ENCODE data around the gene CACNA1I.
A peak's percentile ranks its signal among the peaks of the same experiment; 100 is the strongest.
"Not testable (repeated sequence)": the region's sequence is repeated elsewhere in the genome, so short reads cannot be mapped to it uniquely, and the experiment has no call there.

Gene CACNA1I

GRCh38 chr22:39570665-39571064 is at the start of gene CACNA1I:
Gene CACNA1I (plus strand): TSS chr22:39570753. CDS start chr22:39570753, 0 bp downstream.
- DNase-seq, result no peak

- DNase-seq, result not testable (repeated sequence)
Measured at GRCh38 chr22:39521106-39521885, 49.3 kb upstream of the CACNA1I start.

DNA sequence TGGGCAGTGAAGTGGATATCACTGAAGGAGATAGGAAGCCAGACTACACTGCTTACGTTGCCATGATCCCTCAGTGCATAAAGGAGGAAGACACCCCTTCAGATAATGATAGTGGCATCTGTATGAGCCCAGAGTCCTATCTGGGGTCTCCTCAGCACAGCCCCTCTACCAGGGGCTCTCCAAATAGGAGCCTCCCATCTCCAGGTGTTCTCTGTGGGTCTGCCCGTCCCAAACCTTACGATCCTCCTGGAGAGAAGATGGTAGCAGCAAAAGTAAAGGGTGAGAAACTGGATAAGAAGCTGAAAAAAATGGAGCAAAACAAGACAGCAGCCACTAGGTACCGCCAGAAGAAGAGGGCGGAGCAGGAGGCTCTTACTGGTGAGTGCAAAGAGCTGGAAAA is 48.5 kb upstream of the CACNA1I start:
- DNase-seq, result not testable (repeated sequence)

DNA sequence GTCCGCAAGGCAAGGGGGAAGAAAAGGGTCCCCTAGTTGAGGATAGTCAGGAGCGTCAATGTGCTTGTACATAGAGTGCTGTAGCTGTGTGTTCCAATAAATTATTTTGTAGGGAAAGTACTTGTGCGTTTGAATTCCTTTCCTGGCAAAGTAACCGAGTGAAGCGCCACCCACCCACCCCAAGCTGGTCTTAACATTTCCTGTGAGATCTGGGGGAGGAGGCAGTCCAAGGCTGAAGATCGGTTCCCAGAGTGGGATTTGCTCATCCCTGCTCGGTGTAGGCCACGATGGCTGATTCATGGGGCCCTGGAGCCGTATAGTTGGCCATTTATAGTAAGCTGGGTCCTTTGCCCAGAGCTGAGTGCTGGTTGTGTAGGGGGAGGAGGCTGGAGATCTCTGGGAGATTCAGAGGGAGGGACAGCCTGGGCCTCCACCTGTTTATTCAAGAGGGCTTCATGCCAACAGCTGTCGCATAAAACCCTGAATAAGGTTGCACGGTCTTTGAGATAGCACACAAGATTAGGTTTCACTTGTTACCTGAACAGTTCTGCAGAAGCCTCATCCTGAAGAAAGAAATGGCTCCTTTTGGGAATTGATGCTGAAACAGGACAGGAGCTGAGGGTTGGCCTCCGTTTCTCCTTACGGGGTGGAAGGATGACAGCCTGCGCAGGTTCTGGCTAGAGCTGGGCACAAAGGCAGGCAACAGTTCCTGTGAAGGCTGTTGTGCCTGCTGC is 47.8 kb upstream of the CACNA1I start:
- DNase-seq, result no peak

- DNase-seq, result no peak
Measured at GRCh38 chr22:39524089-39524752, 46.3 kb upstream of the CACNA1I start.

- DNase-seq, result no peak
Measured at GRCh38 chr22:39524753-39525657, 45.5 kb upstream of the CACNA1I start.

- no peak for DNase-seq
Measured at GRCh38 chr22:39525658-39525975, 44.9 kb upstream of the CACNA1I start.

GRCh38 chr22:39526736-39527171 is 43.8 kb upstream of the CACNA1I start:
- no peak for DNase-seq

DNA sequence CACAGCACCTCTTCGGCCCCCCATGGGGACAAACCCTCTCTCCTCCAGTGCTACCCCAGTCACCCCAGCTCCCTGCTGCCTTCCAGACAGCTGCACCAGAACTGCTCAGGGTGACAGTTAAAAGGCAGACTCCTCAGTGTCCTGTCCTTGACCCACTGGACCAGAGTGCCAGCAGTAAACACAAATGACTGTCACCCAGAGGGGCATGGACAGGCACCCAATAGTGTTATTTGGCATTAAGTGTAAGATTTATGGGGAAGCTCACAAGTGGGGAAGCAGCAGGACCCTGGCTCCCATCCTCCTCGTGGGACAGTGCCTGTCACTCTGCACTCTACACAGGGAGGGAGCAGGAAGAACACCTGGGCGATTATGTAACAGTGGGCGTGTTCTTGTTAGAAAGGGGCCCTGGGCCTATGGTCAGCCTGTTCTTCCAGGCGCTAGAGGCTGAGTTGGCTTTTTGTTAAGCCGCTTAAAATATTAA is 43.0 kb upstream of the CACNA1I start:
- DNase-seq, result no peak

- DNase-seq, result no peak
Measured at GRCh38 chr22:39528080-39528661, 42.4 kb upstream of the CACNA1I start.

DNA sequence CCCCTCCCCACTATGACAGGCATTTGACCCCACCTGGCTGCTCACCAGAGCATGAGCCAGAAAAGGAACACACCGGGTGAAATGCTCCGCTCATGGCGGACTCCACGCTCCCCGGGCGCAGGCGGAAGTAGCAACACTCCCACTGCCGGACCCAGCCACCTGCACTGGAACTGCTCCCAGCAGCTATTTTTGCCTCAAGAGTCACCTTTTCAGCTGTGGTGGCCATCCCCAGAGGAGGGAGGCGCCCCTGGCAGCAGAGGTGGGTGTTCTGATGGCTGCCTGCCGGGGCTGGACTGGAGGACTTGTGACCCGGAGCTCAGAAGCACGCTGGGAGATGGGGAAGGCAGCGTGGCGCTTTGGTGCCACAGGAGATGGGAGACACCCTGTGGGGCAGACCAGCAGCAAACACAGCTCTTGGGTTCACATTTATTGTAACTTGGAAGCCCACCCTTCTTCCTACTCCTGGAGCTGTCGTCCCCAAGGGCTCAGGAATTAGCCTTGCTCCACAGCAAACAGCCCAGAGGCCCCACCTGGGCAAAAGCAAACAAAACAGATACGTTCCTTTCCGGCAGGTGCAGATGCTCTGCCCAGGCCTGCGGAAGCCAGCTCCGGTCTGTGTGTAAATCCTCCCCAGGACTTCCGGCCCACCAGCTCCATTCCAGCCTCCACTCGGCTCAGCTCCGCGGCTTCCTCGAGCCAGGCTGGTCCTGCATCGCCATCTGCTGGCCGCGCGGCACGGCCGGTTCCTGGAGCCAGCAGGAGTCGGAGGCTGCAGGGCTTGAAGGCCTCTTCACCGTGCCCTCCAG is 41.7 kb upstream of the CACNA1I start:
- DNase-seq, result peak; percentile 88

- no peak for DNase-seq
Measured at GRCh38 chr22:39529487-39529851, 41.1 kb upstream of the CACNA1I start.

DNA sequence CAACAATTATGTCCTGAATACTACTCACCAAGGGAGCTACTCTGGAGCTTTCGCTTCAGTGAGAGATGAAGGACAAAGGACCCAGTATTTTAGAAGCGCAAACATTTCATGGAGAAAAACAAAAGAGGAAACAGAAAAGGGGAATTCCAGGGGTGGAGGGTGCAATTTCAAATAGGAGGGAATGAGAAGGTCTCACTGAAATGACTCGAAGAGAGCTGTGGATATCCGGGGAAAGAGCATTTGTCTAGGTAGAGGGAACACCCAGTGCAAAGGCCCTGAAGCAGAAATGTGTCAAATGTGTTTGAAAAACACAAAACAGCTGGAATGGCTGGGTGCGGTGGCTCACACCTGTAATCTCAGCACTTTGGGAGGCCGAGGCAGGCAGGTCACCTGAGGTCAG is 40.4 kb upstream of the CACNA1I start:
- no peak for DNase-seq

DNA sequence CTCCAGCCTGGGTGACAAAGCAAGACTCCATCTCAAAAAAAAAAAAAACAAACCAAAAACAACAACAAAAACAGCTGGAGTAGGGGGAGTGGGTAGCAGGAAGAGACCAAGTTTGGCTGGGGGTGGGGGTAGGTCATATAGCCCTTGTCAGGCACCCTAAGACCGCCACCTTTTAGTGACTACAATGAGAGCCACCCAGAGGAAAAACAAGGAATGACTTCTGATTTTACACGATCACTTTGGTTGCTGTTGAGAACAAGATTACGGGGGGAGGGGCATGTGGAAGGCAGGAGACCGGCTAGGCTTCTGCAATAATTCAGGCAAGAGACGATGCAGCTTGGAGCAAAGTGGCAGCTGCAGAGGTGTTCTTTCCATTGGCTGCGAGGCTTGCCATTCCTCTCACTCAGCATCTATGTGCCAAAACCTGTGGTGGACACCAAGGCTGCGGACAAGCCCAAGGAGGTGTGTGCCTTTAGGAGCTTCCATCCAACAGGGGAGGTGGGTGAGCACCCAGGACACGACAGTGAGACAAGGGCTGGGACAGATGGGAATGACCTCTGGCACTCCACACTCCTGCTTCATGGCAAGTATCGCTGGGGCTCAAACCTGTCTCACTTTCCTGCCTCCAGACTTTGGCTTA is 39.7 kb upstream of the CACNA1I start:
- DNase-seq, result peak; percentile 22

DNA sequence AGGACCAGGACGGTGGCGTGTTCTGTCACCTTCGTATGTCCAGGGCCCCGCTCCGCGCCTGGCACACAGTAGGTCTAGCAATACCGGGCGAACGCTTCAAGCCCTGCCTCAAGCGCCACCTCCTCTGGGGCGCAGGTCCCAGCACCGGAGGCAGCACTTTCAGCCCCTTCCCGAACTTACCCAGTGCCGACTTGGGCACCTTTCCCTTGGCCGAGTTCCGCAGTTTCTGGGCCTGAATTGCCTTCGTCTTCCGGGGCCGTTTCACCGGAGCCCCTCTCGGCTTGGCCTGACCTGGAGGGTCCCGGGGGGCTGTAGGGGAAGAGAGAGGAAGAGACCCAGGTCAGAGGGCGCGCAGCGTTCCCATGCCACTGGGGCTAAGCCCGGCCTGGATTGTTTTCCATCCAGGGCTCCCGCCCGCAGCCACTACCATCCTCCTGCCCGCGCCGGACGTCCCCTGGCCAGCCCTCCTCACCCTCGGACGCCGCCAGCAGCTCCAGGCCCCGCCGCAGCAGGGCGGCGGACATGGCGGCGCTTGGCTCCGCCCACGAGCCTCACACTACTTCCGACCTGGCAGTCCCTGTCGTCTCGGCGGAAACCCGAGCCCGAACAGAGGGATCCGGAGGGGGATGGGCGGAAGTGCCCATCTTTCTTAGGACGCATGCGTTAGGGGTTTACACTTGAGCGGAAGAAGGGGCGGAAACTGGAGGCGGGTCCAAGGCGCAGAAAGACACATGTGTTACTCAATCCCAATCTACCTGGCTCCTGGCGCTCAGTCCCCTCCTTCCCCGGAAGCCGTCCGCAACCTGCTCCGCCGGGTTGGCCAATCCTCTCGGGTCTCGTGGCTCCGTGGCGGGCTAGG is 38.1 kb upstream of the CACNA1I start, which contains the start of gene RPS19BP1:
Gene RPS19BP1 (minus strand): TSS at position 534 of the 859 bp plus-strand sequence. CDS start 10 bp downstream, at position 524.
- peak; percentile 100 for DNase-seq

DNA sequence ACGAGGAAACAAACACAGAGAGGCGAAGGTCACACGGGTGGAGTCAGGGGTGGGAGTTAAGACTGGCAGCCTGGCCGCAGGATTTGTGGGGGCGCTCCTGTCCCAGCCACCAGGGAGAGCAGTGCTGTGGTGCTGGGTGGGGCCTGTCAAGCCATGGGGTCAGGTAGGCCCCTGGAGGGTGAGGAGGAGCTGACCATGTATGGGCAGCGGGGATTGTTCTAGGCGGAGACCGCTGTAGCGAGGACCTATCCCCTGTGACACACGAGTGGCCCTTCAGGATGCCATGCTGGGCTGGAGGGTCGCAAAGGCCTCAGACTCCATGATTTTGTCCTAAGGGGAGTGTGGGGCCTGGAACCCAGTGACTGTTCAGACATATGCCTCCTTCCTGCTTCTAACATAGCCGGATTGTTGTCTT is 36.5 kb upstream of the CACNA1I start:
- DNase-seq, result no peak

DNA sequence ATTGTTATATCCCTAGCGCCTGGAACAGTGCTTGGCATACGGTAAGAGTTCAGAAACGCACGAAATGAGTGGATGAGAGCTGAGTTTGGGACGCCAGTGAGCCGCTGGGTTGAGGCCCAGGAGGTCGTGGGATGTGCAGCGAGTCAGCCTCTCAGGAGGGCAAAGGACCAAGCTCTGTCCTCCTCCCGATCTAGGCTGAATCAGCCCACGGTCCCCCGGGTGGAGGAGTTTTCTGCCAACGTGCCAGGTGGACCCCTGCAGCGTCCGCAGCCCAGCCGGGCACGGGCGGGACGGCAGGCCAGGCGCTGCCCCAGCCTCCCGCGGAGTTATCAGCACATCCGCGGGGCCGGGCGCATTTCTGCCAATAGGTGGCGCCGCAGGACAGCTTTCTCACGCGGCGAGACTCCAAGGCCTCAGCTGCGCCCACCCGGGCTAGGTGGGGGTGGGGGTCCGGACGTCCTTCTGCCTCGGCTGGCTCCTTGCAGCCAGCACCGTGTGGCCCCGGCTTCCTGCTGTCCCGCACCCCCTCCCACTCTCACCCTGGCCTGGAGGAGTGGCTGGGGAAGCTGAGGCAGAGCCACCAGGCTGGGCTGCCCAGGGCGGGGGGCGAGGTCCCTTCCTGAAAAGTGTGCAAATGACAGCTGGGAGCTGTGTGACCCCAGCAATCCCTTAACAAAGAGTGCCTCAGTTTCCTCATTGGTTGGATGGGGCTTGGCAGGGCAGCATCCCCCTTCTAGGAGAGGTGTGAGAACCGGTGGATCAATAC is 35.8 kb upstream of the CACNA1I start:
- peak; percentile 48 for DNase-seq

DNA sequence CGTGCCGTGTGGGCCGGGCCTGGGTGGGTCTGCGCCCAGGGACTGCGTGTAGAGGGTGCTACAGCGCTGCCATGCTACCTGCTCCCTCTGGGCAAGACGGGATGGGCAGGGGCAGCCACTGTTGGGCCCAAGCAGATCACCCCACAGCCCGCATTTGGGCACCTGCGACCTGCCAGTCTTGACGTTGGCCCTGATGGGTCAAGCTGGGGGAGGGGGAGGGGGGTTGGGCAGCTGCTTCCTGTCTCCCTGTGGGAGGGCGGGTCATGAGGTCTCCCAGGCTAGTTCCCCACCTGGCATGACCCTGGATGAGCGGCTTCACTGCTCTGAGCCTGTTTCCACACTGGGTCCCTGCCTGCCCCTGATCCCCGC is 35.2 kb upstream of the CACNA1I start:
- DNase-seq, result no peak
